NCI-H748 (cell line): Measurements from ENCODE around the gene PCSK6.
A peak's percentile ranks its signal among the peaks of the same experiment; 100 is the strongest.

Source experiments
- DNase-seq: peaks from one replicate; lab custom pipeline; 2025; ENCODE audit not compliant: unreplicated experiment; lab: John Stamatoyannopoulos, UW

Gene PCSK6

GRCh38 chr15:101314336-101315125 lies 175.0 kb downstream of the PCSK6 start:
- DNase-seq, result no peak

DNA sequence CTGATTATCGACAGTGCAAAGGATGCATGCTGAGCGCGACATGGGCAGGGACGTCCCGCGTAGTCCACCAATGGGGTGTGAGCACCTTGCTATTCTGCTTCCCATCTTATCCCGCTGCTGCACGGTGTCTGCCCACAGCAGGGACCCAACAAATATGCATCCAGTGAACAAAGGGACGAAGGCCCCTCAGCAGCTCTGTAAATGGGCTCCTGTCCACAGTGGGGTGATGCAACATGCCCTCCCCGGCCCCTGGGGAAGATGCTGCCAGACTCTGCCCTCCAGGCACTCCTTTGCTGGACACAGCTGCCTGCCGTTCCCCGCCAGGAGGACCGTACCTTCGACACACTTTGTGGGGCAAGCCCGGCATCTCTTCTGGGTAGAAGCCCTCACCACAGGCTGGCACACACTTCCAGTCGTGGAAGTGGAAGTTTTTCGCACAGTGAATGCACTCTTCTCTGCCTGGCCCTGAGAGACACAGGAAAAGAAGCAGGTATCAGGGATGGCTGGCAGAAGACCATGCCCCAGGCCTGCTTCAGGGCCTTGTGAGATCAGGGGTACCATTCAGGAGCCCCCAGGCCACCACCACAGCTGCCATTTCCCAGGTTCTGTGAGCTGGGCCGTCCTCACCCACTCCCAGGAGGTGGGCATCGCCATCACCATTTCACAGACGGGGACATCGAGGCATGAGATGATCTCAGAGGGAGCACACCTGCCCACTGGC lies 176.3 kb downstream of the PCSK6 start:
- no peak for DNase-seq

DNA sequence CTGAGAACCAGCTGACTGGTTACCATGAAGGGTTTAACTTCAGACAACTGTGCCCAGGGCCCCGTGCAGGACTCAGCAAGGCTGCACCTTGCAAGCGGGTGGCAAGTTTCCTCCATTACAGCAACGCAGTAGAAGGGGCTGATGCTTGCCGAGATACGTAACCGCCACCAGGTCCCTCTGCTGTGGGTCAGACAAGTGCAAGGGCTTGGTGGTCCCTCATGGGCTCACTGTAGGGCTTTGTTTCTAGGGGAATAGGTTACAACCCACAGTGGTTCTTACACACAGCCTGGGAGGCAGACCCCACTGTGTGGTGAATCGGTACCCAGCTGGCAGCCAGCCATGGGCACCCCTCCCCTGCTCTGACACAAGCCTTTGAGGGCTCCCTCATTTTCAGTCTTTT lies 179.0 kb downstream of the PCSK6 start:
- no peak for DNase-seq

- no peak for DNase-seq
Measured at GRCh38 chr15:101310161-101310480, 179.4 kb downstream of the PCSK6 start.

DNA sequence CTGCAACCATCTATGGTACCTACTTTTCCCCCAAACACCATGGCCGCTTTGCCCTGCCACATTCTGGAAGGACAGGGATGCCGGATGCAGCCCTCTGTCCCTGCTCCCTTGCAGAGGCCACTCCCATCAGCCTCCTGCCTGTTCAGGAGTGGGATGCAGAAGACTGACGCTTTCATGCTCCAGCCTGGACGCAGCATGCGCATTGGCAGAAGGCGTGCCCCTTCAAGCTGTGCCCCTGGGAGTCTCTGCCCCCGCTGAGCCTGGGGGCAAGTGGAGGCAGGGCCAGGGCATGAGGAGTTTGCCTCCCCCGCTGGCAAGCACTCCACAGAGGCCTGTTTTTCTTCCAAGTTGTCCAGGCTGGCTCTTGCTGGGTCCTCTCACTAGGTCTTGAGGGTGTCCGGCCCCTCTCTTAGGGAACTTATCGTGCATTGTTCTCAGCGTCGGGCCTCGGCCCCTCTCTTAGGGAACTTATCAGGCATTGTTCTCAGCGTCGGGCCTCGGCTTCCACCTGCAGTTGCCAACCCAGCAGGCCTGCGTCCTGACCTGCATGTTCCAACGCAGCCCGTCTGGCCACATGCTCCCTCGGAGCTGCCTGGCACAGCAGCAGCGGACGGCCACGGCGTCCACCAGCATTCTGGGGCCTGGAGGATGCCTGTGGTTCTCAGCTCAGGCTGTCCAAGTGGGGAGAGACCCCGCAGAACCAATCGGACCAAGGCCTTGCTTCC lies 179.9 kb downstream of the PCSK6 start:
- no peak for DNase-seq

GRCh38 chr15:101308604-101309435 lies 180.7 kb downstream of the PCSK6 start:
- no peak for DNase-seq

- DNase-seq, result no peak
Measured at GRCh38 chr15:101307897-101308603, 181.5 kb downstream of the PCSK6 start.

DNA sequence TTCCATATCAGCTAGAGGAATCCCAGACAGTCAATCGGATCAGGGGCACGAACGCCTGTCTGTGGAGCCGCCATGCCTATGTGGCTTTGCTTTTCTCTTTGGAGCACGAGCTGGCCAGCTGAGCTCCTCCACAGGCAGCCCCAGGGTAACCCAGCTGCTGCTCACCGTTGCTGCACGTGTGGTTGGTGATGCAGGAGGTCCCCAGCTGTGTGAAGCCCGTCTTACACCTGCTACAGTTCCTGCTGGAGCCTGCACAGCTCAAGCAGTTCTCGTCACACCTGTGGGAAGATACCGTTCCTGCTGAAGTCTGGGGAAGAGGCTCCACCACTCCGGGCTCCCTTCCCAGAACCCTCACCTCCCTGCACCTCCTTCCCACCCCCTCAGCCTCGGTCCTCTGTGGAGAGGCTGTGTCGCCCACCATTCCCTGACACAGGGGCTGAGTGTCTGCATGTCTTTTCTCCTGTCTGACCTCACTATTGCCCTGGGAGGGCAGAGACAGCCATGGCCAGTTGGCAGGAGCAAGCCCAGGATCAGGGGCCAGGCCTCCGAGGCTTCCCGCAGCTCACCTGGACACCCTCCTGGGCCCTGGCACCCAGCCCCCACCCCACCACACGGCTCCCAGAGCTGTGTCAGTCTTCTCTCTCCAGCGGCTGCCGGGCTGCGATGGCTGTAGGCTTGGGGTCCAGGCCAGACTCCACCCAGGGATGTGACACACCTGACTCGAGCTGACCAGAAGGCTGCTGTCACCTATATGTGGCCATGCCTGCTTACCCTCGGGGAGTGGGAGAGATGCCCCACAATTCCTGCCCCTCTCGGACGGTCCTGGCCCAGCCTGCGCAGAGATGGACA lies 182.2 kb downstream of the PCSK6 start:
- no peak for DNase-seq

DNA sequence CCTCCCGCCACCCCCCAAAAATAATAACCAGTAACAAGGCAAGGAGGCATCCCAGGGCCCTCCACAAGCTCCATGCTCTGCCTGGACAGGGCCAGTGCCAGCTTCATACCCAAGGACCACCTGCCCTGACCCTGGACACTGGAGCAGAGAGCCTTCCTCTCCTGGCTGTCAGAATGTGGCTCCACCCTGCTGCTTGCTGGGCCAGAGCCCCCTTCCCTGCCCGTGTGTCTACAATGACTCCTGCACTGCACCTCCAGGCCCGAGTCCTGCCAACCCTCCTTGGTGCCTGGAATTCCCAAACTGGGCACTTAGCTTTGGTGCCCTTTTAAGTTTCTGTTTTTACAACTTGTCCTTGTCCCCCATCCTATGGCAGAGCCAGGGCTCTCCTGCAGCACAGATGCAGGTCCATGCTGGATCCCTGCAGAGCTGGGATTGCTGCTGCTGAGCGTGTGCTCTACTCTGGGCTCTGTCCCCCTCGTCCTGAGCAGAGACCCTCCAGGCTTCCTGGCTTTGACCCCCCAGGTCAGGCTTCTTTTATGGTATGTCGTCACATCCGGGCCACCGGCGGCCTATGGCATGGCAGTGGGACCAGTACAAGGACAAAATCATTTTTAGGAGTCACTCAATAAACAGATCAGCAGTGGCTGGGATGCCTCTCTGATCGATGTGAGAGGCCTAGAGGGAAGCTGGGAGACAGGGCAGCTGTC lies 183.0 kb downstream of the PCSK6 start:
- no peak for DNase-seq

DNA sequence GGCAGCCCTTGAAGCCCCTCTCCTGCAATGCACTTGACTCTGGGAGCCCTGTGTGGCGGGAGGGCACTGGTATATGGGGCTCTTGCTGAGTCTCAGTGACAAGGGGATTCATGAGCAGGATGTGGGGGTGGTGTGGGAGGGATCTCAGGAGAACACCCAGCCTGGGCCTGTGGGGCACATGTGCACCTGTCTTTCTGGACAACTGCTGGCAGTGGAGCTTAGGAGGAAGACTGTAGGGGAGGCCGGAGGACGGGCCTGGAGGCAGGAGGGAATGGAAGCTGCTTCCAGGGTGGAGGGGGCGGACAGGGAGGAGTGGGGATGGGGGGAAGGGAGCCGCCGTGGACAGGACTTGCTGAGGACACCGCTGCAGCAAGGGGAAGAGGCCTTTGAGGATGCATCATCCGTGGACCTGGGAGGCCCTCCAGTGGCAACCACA lies 183.7 kb downstream of the PCSK6 start:
- DNase-seq, result no peak

- no peak for DNase-seq
Measured at GRCh38 chr15:101303408-101303807, 186.1 kb downstream of the PCSK6 start.

DNA sequence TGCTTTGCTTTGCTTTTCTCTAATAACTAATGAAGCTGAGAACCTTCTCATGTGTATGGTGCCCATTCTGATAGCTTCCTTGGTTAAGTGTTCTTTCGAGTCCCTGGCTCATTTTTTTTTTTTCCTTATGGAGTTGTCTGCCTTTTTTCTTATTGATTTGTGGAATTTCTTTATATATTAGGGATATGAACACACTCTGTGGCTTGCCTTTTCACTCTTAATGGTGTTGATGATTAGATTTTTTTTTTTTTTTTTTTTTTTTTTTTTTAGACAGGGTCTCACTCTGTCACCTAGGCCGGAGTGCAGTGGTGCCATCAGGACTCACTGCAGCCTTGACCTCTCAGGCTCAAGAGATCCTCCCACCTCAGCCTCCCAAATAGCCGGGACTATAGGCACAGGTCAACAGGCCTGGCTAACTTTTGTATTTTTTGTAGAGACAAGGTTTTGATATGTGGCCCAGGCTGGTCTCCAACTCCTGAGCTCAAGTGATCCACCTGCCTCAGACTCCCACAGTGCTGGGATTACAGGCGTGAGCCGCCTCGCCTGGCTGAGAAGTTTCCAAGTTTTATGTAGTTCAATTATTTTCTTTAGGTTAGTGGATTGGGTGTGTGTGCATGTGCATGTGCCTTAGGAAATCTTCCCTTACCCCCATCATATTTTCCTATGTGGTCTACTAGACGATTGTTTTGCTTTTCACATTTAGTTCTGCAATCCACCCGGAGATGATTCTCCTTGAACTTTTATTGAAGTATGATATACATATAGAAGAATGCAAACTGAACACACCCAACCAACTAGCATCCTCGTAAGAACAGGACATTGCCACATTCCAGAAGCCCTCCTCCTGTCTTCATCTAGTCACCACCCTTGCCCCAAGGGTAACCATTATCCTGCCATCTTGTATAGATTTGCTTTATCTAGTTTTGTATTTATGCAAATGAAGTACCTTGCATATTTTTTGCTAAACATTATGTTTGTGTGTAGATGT lies 192.8 kb downstream of the PCSK6 start:
- DNase-seq, result no peak

DNA sequence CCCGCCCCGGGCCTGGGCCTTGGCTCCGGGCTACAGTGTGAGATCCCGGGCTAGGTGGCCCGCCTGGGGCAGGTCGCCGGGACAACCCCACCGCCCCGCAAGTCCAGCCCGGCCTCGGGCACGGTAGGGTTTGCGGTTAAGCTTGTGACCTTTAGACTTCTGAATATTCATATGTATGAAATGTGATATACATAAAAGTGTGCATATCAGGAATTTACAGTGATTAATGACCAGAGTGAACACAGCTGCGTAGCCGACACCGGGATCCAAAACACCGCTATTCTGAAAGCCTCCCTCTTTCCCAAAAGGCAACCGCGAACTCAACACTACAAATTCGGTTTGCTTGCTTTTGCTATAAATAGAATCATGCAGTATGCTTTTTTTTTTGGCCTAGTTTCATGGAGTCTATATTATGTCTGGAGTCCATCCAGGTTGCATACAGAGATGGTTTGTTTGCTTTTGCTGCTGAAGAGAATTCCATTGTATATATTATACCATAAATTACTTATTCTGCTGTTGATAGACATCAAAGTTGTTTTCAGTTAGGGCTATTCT lies 193.8 kb downstream of the PCSK6 start:
- peak; percentile 13 for DNase-seq

DNA sequence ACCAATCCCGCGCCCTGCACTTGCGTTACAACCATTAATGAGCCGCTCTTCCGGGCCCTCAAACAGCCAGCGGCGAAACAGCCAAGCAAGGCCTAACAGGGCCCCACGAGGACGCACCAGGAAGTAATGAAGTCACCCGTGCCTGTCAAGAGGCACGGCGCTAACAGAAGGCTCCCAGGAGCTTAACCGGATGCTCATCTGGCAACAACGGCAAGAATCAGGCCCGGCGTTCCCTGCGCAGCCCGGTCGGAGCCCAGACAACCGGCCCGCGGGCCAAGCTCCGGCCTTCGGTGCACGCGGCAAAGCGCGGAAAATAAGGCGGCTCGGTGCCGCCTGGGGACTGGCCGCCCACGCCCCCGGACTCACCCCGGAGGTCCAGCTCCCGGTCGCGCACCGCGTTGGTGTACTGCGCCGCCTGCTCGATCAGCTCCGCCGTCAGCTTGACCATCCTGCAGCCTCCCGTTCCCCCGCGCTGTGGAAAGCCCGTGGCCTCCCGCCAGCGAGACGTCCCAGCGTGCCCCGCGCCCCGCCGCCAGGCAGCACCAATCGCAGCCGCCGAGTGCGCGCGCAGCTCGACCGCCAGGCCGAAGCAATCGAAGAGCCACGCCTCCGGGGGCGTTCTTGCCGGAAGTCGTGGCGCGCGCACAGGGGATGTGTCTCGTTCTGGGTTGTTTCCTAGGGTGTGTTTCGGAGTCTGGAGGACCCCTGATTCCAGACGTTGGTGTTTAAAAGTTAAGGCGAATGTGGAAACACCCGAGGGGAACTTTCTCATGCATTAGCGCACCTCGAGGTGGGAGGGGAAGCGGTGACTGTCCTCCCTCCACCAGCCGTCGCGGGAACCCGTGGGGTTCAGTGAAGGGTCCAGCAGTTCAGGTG lies 194.5 kb downstream of the PCSK6 start, which contains the start of gene SNRPA1:
Gene SNRPA1 (minus strand): TSS at position 518 of the 876 bp plus-strand sequence. CDS start 70 bp downstream, at position 448.
- DNase-seq, result peak; percentile 93

GRCh38 chr15:101293122-101293521 lies 196.4 kb downstream of the PCSK6 start:
- no peak for DNase-seq

DNA sequence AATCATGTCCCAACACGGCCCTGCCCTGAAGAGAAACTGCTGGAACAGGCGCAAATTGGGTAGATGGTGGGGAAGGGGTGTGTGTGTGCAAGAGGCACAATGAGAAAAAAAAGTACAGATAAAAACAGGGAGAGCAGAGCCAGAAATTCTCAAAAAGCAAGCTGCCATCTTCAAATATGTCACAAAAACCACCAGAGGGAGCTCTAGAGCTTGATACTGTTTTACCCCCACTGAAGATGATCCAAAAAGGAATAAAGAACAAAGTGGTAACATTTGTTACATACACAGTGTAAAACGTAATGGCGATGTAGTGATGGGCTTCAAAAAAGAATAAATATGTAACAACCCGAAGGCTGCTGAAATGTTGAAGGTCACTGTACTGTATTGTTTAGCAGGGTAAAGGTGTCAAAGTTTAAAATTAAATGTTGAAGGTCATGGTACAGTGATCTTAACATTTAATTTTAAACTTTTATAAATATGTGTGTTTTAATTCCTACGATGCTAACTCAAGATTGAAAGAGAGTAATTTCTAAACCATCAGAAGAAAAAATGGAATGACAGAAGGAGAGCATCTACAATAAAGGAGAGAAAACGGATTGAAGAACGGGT lies 200.5 kb downstream of the PCSK6 start:
- peak; percentile 40 for DNase-seq
